Measurements from ENCODE around the gene ERO1B.
"Not testable (repeated sequence)": the region's sequence is repeated elsewhere in the genome, so short reads cannot be mapped to it uniquely, and the experiment has no call there.

ERO1B gene

DNA sequence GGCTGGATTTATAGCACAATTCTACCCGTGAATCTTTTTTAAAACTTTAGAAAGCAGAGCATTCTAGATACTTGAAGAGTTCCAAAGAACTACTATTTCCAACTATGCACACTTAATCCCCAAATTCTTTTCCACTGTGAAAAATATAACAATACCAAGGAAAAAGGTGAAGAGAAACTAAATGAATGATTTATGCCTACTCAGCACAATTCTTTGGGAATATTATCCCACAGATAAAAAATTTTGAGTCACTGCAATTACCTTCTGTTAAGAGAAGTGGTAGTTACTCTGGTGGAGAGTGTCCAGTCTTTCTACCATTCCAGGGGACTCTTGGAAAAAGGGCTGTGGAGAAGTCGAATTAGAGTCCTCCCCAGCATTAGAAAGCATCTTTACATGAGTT lies 39.2 kb downstream of the ERO1B start:
- DNase-seq: no peak

- no peak for DNase-seq
Measured at GRCh38 chr1:236240675-236241074, 41.1 kb downstream of the ERO1B start.

DNA sequence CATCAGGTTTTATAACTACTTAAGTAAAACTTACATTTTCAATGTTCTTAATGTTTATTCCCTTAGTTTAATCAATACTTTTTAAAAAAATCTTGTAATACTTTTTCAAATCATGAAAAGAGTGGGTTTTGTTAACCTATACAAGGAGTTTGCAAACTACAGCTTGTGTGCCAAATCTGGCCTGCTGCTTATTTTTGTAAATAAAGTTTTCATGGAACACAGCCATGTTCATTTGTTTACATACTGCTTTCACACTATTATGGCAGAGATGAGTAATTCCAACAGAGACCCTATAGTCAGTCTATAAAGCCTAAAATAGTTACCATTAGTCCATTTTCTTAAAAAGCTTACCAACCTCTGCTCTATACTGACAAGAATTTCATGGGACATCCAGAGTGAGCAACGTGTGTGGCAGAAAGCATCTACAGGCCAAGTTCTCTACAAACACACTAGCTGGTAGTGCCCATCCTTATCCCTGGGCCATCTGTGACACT lies 42.6 kb downstream of the ERO1B start:
- DNase-seq: no peak

GRCh38 chr1:236235116-236235515 lies 46.6 kb downstream of the ERO1B start:
- DNase-seq: no peak

GRCh38 chr1:236228411-236228810 lies 53.3 kb downstream of the ERO1B start:
- DNase-seq: no peak

DNA sequence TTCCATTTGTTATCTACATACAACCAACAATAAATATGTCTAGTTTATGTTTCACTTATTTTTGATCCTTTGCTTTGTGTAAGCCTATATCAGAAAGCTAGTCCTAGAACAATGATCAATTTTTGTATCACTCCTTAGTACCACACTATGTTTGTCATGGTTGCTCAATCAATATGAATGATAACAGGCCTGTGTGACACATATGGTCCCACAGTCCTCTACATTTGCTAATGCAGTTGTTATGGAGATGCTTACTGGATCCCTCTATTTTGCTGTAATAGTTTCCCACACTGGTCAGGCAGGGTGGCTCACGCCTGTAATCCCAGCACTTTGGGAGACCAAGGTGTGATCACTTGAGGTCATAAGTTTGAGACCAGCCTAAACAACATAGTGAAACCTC lies 59.1 kb downstream of the ERO1B start:
- DNase-seq: no peak

DNA sequence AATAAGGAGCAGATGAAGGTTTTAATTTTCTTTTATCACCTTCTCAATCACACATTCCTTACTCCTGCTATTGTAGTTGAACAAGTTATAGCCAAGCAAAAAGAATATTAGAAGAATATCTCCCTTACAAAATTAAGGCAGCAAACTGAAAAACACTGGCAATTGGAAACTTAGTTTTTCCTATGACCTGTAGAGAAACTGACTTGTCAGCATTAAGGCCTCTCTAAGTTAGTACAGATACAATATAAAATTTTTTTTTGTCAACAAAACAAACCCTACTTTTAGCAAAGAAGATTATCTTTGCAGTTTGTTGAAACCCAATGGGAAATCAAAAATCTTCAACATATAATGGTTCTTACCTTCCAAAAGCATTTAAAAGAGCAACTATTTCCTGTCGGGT lies 61.3 kb downstream of the ERO1B start:
- DNase-seq: no peak

- no peak for DNase-seq
Measured at GRCh38 chr1:236214761-236215160, 67.0 kb downstream of the ERO1B start.

GRCh38 chr1:236213534-236213933 lies 68.2 kb downstream of the ERO1B start:
- no peak for DNase-seq

GRCh38 chr1:236211815-236212214 lies 69.9 kb downstream of the ERO1B start:
- no peak for DNase-seq

GRCh38 chr1:236209713-236210112 lies 72.0 kb downstream of the ERO1B start:
- no peak for DNase-seq

DNA sequence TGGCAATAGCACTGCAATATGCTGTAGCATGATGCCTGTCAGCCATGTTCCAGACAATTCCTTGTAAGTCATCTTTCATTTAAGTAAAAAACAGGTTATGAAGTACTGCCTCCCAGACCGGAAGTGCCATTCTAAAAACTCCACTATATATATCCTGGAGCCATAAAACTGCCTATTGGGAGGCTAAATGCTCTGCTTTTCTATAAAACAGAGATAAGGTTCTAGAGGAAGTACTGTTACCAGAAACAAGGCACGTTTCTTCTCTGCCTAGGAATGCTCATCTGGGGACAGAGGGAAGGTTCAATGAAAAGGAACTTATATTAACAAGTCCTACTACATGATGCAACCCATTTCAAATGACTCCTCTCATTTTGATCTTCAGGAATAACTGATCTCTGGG lies 72.6 kb downstream of the ERO1B start:
- DNase-seq: no peak

DNA sequence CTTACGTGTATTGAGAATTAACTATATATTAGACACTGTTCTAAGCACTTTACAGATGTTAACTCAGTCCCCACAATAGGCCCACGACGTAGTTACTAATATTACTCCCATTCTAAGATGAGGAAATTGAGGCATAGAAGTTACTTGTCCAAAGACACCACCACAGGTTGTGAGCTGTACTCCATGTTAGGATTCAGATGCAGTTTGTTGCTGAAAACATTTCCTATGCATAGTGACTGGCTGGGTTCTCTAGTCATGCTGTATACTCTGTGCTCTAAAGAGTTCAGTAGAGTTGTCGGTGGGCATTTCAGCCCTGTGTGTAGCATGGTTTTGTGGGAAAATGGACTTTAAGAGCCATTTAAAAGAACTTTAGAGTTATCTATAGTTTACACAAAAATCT lies 74.2 kb downstream of the ERO1B start:
- DNase-seq: no peak

DNA sequence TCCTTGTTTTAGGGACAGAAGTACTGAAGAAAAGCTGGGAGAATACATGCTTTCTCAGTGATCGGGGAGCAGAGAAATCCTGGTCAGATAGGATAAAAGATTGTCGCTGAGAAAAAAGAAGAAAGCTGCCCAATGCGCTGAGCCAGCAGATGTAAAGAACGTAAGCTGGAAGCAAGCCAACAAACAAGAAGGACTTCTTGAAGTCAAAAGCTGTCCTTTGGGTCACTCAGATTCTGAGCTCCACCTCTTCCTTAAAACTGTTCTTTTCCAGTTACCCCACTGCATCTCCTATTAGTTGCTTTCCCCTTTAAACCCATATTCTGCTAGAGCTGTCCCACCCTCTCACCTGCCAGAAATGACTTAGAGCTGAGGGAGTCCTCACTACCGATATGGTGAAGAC lies 74.6 kb downstream of the ERO1B start:
- DNase-seq: no peak

DNA sequence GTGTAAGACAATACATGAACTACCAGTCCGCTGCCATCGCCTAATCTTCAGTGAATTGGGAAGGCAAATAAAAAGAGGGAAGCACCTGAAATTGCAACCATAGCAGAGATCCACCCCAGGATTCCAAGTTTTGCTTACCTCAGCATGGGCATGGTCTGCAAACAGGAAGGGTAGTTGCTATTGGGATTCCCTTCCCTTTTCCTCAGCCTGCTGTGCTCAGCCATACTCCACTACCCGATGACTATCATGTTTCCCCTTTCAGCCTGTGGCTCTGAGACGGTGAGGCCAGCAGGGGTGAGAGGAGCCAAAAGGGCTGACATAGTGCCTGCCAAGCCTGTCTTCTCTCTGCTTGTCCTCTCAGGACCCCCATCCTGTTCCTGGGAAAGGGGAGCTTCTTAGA lies 75.2 kb downstream of the ERO1B start:
- no peak for DNase-seq

GRCh38 chr1:236204656-236205055 lies 77.1 kb downstream of the ERO1B start:
- no peak for DNase-seq

- DNase-seq: no peak
Measured at GRCh38 chr1:236204039-236204438, 77.7 kb downstream of the ERO1B start.

- DNase-seq: no peak
Measured at GRCh38 chr1:236201786-236202185, 80.0 kb downstream of the ERO1B start.

- DNase-seq: no peak
Measured at GRCh38 chr1:236200925-236201324, 80.8 kb downstream of the ERO1B start.

GRCh38 chr1:236193184-236193583 lies 88.6 kb downstream of the ERO1B start:
- DNase-seq: no peak

- not testable (repeated sequence) for DNase-seq
Measured at GRCh38 chr1:236188084-236188483, 93.7 kb downstream of the ERO1B start.

GRCh38 chr1:236186471-236186870 lies 95.3 kb downstream of the ERO1B start:
- not testable (repeated sequence) for DNase-seq

- DNase-seq: no peak
Measured at GRCh38 chr1:236185687-236186086, 96.1 kb downstream of the ERO1B start.

GRCh38 chr1:236181059-236181458 lies 100.7 kb downstream of the ERO1B start:
- no peak for DNase-seq

GRCh38 chr1:236179634-236180033 lies 102.1 kb downstream of the ERO1B start:
- DNase-seq: no peak
